Epithelial cell of proximal tubule (primary cell): ENCODE measurements around the gene CLEC2B. TPM values are rescaled to one million over a fixed set of nuclear protein-coding genes. Genes with fewer than 3 reads are reported as not detected.

Source experiments
- DNase-seq: peaks from one replicate; pipeline ENCODE4 v3.0.0-alpha.2; 2011; ENCODE audit warnings: low read depth
- H3K4me3 ChIP-seq: 2 replicates; pipeline ENCODE4 v1.5.1; 2011; ENCODE audit warnings: low read depth, mild to moderate bottlenecking, low read length
- CTCF ChIP-seq: conservative IDR thresholded peaks from 2 replicates; pipeline ENCODE4 v1.5.1; 2012; ENCODE audit warnings: low read depth, mild to moderate bottlenecking, low read length
- total RNA-seq: library from RNA; depleted of rRNA; stranded (reverse); fragments of >200 nt; gene quantifications from 2 replicates; pipeline ENCODE4 v1.2.3, GENCODE V29; 2015

CLEC2B gene
- total RNA-seq, 1 donor from 2014 or later: not detected

GRCh38 chr12:9843407-9843806 is 25.7 kb downstream of the CLEC2B start:
- DNase-seq: no peak
- no peak overlapping the region for H3K4me3 ChIP-seq
- TF ChIP-seq CTCF: no peak

GRCh38 chr12:9831720-9832119 is 37.4 kb downstream of the CLEC2B start:
- DNase-seq: no peak
- no peak overlapping the region for H3K4me3 ChIP-seq
- TF ChIP-seq CTCF: no peak

GRCh38 chr12:9829982-9830381 is 39.2 kb downstream of the CLEC2B start:
- no peak for TF ChIP-seq CTCF
- H3K4me3 ChIP-seq: no peak overlapping the region
- no peak for DNase-seq

GRCh38 chr12:9829483-9829882 is 39.7 kb downstream of the CLEC2B start:
- no peak for TF ChIP-seq CTCF

GRCh38 chr12:9827209-9827888 is 41.8 kb downstream of the CLEC2B start, which contains the start of gene KLRF1:
KLRF1 (plus strand) TSS chr12:9827481; CDS start chr12:9827545, 64 bp downstream.
- TF ChIP-seq CTCF: no peak
- no peak within 1 kb of the TSS for H3K4me3 ChIP-seq
- DNase-seq: no peak

More at GRCh38 chr12:9829483-9829882, 39.7 kb downstream of the CLEC2B start:
- no peak overlapping the region for H3K4me3 ChIP-seq
- no peak for DNase-seq

- TF ChIP-seq CTCF: no peak
- no peak for DNase-seq
- H3K4me3 ChIP-seq: no peak overlapping the region
Observed at GRCh38 chr12:9820281-9820930, 48.7 kb downstream of the CLEC2B start.
